Measurements from ENCODE around the gene TRIM16. TPM values are rescaled to one million over a fixed set of nuclear protein-coding genes. Genes with fewer than 3 reads are reported as not detected.
"Not testable (repeated sequence)": the region's sequence is repeated elsewhere in the genome, so short reads cannot be mapped to it uniquely, and the experiment has no call there.

The TRIM16 gene
- total and polyA plus RNA-seq, 4 donors = 30.4 to 45.7 (median 35.4) TPM

- no peaks in the 10 kb centered on the region for H3K36me3 ChIP-seq (ENCODE audit: control insufficient read depth, insufficient read depth, low read length)
- DNase-seq (ENCODE audit: low read depth in 4 of 6, low spot score in 6 of 6) = peak in 1 of 6 donors; percentile 54
- H3K9me3 ChIP-seq (ENCODE audit: control insufficient read depth, insufficient read depth, low read length) = no peaks in the 10 kb centered on the region
- H3K4me3 ChIP-seq (ENCODE audit: low read depth, low read length) = peak overlapping the region; percentile 65
- WGBS (ENCODE audit: insufficient coverage) = 23% methylated on average over 11 of the region's 14 CpGs
- no peaks in the 10 kb centered on the region for H3K27me3 ChIP-seq (ENCODE audit: control insufficient read depth, insufficient read depth, low read length)
- peak overlapping the region; percentile 87 for H3K27ac ChIP-seq (ENCODE audit: low read depth, low read length)
- H3K4me1 ChIP-seq (ENCODE audit: control insufficient read depth, insufficient read depth, low read length) = peaks cover 21% of the 10 kb centered on the region
These were observed 33.1 kb downstream of the TRIM16 start for GRCh38 chr17:15650741-15651582.

DNA sequence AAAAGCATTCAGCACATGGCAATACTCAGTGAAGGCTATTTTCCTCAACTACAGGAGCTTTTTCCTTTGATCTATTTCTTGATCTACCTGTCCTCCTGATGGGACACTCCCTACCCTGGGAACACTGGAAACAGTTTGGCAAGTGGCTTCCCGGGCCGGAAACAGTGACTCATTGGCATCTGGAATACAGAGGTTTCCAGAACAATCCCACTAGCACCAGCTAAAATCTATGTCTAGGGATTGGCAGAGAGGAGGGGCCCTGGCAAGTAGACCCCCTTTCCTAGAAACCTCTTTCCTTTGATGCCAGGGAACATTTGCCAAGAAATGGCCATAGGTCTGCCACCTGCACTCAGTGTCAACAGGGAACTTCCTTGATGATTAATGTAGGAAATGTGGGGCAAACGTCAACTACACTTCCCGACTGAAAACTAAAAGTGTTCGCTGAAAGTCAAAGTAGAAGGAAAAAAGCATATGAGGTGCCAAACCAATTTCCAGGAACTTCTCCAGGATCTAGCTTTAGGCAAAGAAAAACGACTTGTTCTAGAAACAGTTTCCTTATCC, 34.2 kb downstream of the TRIM16 start:
- peak in 1 of 6 donors; percentile 49 for DNase-seq (ENCODE audit: low read depth in 4 of 6, low spot score in 6 of 6)
- H3K27ac ChIP-seq (ENCODE audit: low read depth, low read length) = peak overlapping the region; percentile 16
- H3K4me1 ChIP-seq (ENCODE audit: control insufficient read depth, insufficient read depth, low read length) = peaks cover 29% of the 10 kb centered on the region
- H3K36me3 ChIP-seq (ENCODE audit: control insufficient read depth, insufficient read depth, low read length) = no peaks in the 10 kb centered on the region
- 61% methylated on average over 3 of the region's 6 CpGs for WGBS (ENCODE audit: insufficient coverage)
- H3K4me3 ChIP-seq (ENCODE audit: low read depth, low read length) = peak overlapping the region; percentile 65
- no peaks in the 10 kb centered on the region for H3K9me3 ChIP-seq (ENCODE audit: control insufficient read depth, insufficient read depth, low read length)
- H3K27me3 ChIP-seq (ENCODE audit: control insufficient read depth, insufficient read depth, low read length) = no peaks in the 10 kb centered on the region

DNA sequence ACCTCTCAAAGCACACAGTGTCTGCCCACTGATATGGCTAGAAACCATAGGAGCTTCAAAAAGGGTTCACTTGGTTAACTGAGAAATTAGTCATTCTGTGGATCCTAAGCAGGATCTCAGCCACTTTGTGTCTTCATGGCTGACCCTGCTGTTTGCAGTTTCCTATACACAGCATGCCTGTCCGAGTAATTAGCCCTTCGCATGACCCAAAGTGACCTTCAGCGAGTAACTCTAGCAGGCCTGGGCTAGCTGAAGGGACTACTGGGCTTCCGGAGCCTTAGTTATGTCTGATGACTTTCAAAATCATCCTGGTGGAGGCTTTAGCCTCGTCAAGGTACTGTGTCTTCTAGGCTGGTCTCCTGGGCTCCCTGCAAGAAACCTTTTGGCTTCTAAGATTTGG, 35.7 kb downstream of the TRIM16 start:
- no peak for DNase-seq (ENCODE audit: low read depth in 4 of 6, low spot score in 6 of 6)
- no peaks in the 10 kb centered on the region for H3K9me3 ChIP-seq (ENCODE audit: control insufficient read depth, insufficient read depth, low read length)
- no peaks in the 10 kb centered on the region for H3K36me3 ChIP-seq (ENCODE audit: control insufficient read depth, insufficient read depth, low read length)
- no peak overlapping the region for H3K4me3 ChIP-seq (ENCODE audit: low read depth, low read length)
- WGBS (ENCODE audit: insufficient coverage) = 73% methylated on average over 5 of the region's 5 CpGs
- H3K27me3 ChIP-seq (ENCODE audit: control insufficient read depth, insufficient read depth, low read length) = no peaks in the 10 kb centered on the region
- H3K27ac ChIP-seq (ENCODE audit: low read depth, low read length) = no peak overlapping the region
- peaks cover 29% of the 10 kb centered on the region for H3K4me1 ChIP-seq (ENCODE audit: control insufficient read depth, insufficient read depth, low read length)

GRCh38 chr17:15645942-15646312, 38.2 kb downstream of the TRIM16 start:
- peak in 1 of 6 donors; percentile 36 for DNase-seq (ENCODE audit: low read depth in 4 of 6, low spot score in 6 of 6)
- H3K27ac ChIP-seq (ENCODE audit: low read depth, low read length); H3K27me3 ChIP-seq (ENCODE audit: control insufficient read depth, insufficient read depth, low read length); H3K36me3 ChIP-seq (ENCODE audit: control insufficient read depth, insufficient read depth, low read length); H3K4me3 ChIP-seq (ENCODE audit: low read depth, low read length); H3K9me3 ChIP-seq (ENCODE audit: control insufficient read depth, insufficient read depth, low read length): not testable (repeated sequence)
- H3K4me1 ChIP-seq (ENCODE audit: control insufficient read depth, insufficient read depth, low read length) = peaks cover 17% of the 10 kb centered on the region
- WGBS (ENCODE audit: insufficient coverage) = no CpG with 5 or more reads among the region's 5 CpGs

- H3K4me1 ChIP-seq (ENCODE audit: control insufficient read depth, insufficient read depth, low read length) = peaks cover 12% of the 10 kb centered on the region
- not testable (repeated sequence) for H3K27ac ChIP-seq (ENCODE audit: low read depth, low read length); H3K27me3 ChIP-seq (ENCODE audit: control insufficient read depth, insufficient read depth, low read length); H3K4me3 ChIP-seq (ENCODE audit: low read depth, low read length); H3K9me3 ChIP-seq (ENCODE audit: control insufficient read depth, insufficient read depth, low read length); H3K36me3 ChIP-seq (ENCODE audit: control insufficient read depth, insufficient read depth, low read length)
- peak in 1 of 6 donors; percentile 65 for DNase-seq (ENCODE audit: low read depth in 4 of 6, low spot score in 6 of 6)
- WGBS (ENCODE audit: insufficient coverage) = 20% methylated on average over 2 of the region's 10 CpGs
These were observed 38.8 kb downstream of the TRIM16 start for GRCh38 chr17:15645099-15645941.

DNA sequence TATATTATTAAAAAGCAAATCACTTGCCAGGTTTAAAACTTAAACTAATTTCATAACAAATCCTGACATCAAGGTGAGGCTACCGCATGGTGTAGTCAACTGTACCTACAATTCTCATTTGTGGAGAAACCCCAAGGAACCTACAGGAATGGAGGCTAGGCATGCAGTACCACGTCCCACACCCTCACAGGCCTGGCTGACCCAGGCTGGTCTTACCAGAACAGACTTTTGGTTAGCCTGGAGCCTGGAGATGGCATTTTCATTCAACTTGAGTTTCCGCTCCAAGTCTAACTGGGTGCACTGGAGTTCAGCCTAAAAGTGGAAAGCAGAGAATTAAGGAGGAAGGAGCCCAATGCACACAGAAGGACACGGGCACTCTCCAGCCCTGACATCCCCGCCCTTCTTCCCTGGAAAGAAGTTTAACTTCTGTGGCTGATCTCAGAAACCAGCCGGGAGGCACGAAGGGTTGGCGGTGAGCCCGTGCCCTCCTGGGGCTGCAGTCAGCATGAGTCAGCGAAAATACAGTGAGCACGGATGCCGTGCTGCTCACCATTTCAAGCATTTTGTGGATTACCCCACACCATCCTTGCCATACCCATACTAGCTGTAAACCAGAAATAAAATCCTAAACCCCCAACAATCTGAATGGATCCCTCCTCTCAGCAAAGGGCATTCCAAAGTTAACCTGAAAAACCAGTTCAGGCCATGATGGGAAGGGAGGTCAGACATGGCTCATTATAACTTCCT, 41.4 kb downstream of the TRIM16 start:
- H3K4me3 ChIP-seq (ENCODE audit: low read depth, low read length); H3K27ac ChIP-seq (ENCODE audit: low read depth, low read length); DNase-seq (ENCODE audit: low read depth in 4 of 6, low spot score in 6 of 6); H3K4me1 ChIP-seq (ENCODE audit: control insufficient read depth, insufficient read depth, low read length); H3K9me3 ChIP-seq (ENCODE audit: control insufficient read depth, insufficient read depth, low read length); H3K36me3 ChIP-seq (ENCODE audit: control insufficient read depth, insufficient read depth, low read length); H3K27me3 ChIP-seq (ENCODE audit: control insufficient read depth, insufficient read depth, low read length): not testable (repeated sequence)
- no CpG with 5 or more reads among the region's 12 CpGs for WGBS (ENCODE audit: insufficient coverage)

DNA sequence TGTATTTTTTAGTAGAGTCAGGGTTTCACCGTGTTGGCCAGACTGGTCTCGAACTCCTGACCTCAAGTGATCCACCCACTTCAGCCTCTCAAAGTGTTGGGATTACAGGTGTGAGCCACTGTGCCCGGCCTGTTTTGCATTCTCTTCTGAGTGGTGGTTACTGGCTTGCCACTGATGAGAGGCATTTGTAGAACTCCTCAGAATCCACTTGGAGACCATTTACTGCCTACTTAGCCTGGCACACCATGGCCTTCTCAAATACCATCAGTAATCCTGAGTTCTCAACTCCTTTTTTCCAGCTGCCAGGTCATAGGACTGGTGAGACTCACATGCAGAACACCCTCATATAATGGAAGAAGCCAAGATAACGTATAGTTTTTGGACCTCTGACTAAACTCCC, 42.1 kb downstream of the TRIM16 start:
- H3K4me3 ChIP-seq (ENCODE audit: low read depth, low read length); H3K27ac ChIP-seq (ENCODE audit: low read depth, low read length): not testable (repeated sequence)
- no CpG with 5 or more reads among the region's 4 CpGs for WGBS (ENCODE audit: insufficient coverage)

GRCh38 chr17:15630930-15631453, 53.1 kb downstream of the TRIM16 start:
- WGBS (ENCODE audit: insufficient coverage) = no CpG with 5 or more reads among the region's 2 CpGs
- H3K9me3 ChIP-seq (ENCODE audit: control insufficient read depth, insufficient read depth, low read length); H3K4me3 ChIP-seq (ENCODE audit: low read depth, low read length); H3K27me3 ChIP-seq (ENCODE audit: control insufficient read depth, insufficient read depth, low read length); H3K36me3 ChIP-seq (ENCODE audit: control insufficient read depth, insufficient read depth, low read length); H3K27ac ChIP-seq (ENCODE audit: low read depth, low read length); DNase-seq (ENCODE audit: low read depth in 4 of 6, low spot score in 6 of 6); H3K4me1 ChIP-seq (ENCODE audit: control insufficient read depth, insufficient read depth, low read length): not testable (repeated sequence)

More for the DNA sequence above, 42.1 kb downstream of the TRIM16 start:
- not testable (repeated sequence) for H3K9me3 ChIP-seq (ENCODE audit: control insufficient read depth, insufficient read depth, low read length); H3K4me1 ChIP-seq (ENCODE audit: control insufficient read depth, insufficient read depth, low read length); H3K36me3 ChIP-seq (ENCODE audit: control insufficient read depth, insufficient read depth, low read length); DNase-seq (ENCODE audit: low read depth in 4 of 6, low spot score in 6 of 6); H3K27me3 ChIP-seq (ENCODE audit: control insufficient read depth, insufficient read depth, low read length)

GRCh38 chr17:15629991-15630390, 54.1 kb downstream of the TRIM16 start:
- H3K27me3 ChIP-seq (ENCODE audit: control insufficient read depth, insufficient read depth, low read length); H3K27ac ChIP-seq (ENCODE audit: low read depth, low read length); H3K9me3 ChIP-seq (ENCODE audit: control insufficient read depth, insufficient read depth, low read length); H3K4me1 ChIP-seq (ENCODE audit: control insufficient read depth, insufficient read depth, low read length); H3K36me3 ChIP-seq (ENCODE audit: control insufficient read depth, insufficient read depth, low read length); DNase-seq (ENCODE audit: low read depth in 4 of 6, low spot score in 6 of 6); H3K4me3 ChIP-seq (ENCODE audit: low read depth, low read length): not testable (repeated sequence)
- WGBS (ENCODE audit: insufficient coverage) = 92% methylated on average over 5 of the region's 7 CpGs

Measured in spinal cord (tissue), 10 donors.